HepG2 (cell line): Measurements from ENCODE around the gene PTPRE. TPM values are rescaled to one million over a fixed set of nuclear protein-coding genes. Genes with fewer than 3 reads are reported as not detected.
A peak's percentile ranks its signal among the peaks of the same experiment; 100 is the strongest.

Experiments used
- ARID2 ChIP-seq: sonication (generic); formaldehyde crosslinking; IDR thresholded peaks from 2 replicates; pipeline ENCODE4 v1.8.1; 2022; ENCODE audit warnings: mild to moderate bottlenecking, missing genetic modification reagents, borderline replicate concordance
- CEBPB ChIP-seq: IDR thresholded peaks from 2 replicates; pipeline ENCODE4 v1.6.1; 2011; ENCODE audit warnings: low read depth, low read length, improper control_type of control experiment, borderline replicate concordance
- CEBPG ChIP-seq: IDR thresholded peaks from 2 replicates; pipeline ENCODE4 v1.6.1; 2016
- GZF1 ChIP-seq: sonication (generic); formaldehyde crosslinking; IDR thresholded peaks from 2 replicates; pipeline ENCODE4 v1.5.1; 2020; ENCODE audit warnings: mild to moderate bottlenecking, missing genetic modification reagents
- MNT ChIP-seq: fragments of 450-650 bp; IDR thresholded peaks from 2 replicates; pipeline ENCODE4 v1.6.1; 2016
- NCOA1 ChIP-seq: sonication (generic); formaldehyde crosslinking; IDR thresholded peaks from 2 replicates; pipeline ENCODE4 v1.9.0; 2021; ENCODE audit warnings: missing genetic modification reagents
- NR2C2 ChIP-seq: sonication (generic); formaldehyde crosslinking; IDR thresholded peaks from 2 replicates; pipeline ENCODE4 v1.4.0; 2020; ENCODE audit warnings: missing genetic modification reagents, mild to moderate bottlenecking, moderate library complexity, borderline replicate concordance
- SRY ChIP-seq: sonication (generic); formaldehyde crosslinking; IDR thresholded peaks from 2 replicates; pipeline ENCODE4 v1.8.0; 2022; ENCODE audit warnings: mild to moderate bottlenecking, missing genetic modification reagents
- TFAP4 ChIP-seq: sonication (generic); IDR thresholded peaks from 2 replicates; pipeline ENCODE4 v1.6.1; 2016; ENCODE audit warnings: low read depth, borderline replicate concordance
- THAP8 ChIP-seq: sonication (generic); formaldehyde crosslinking; IDR thresholded peaks from 2 replicates; pipeline ENCODE4 v1.5.1; 2020; ENCODE audit warnings: missing genetic modification reagents, mild to moderate bottlenecking, borderline replicate concordance
- ZBTB4 ChIP-seq: sonication (generic); formaldehyde crosslinking; IDR thresholded peaks from 2 replicates; pipeline ENCODE4 v1.4.0; 2020; ENCODE audit warnings: missing genetic modification reagents, mild to moderate bottlenecking, borderline replicate concordance
- ZFP1 ChIP-seq: IDR thresholded peaks from 2 replicates; pipeline ENCODE4 v1.6.1; 2016
- ZNF180 ChIP-seq: sonication (generic); formaldehyde crosslinking; IDR thresholded peaks from 2 replicates; pipeline ENCODE4 v1.4.0; 2020; ENCODE audit warnings: low read depth, missing genetic modification reagents, borderline replicate concordance
- ZNF263 ChIP-seq: sonication (generic); formaldehyde crosslinking; IDR thresholded peaks from 2 replicates; pipeline ENCODE4 v1.4.0; 2020; ENCODE audit warnings: missing genetic modification reagents
- ZNF790 ChIP-seq: sonication (generic); formaldehyde crosslinking; IDR thresholded peaks from 2 replicates; pipeline ENCODE4 v1.8.0; 2022; ENCODE audit warnings: missing genetic modification reagents, mild to moderate bottlenecking, borderline replicate concordance
- ZNF850 ChIP-seq: sonication (generic); formaldehyde crosslinking; conservative IDR thresholded peaks from 2 replicates; pipeline ENCODE4 v1.9.0; 2021; ENCODE audit warnings: mild to moderate bottlenecking, missing genetic modification reagents
- ZUFSP ChIP-seq: sonication (generic); formaldehyde crosslinking; IDR thresholded peaks from 2 replicates; pipeline ENCODE4 v1.9.0; 2021; ENCODE audit warnings: missing genetic modification reagents, mild to moderate bottlenecking, borderline replicate concordance
- polyA plus RNA-seq, 8 experiments: library from polyadenylated mRNA; depleted of rRNA in 3 of 8; stranded (reverse) in 7 of 8; unstranded in 1 of 8; fragments of >200 nt; fragmentation: Illumina TruSeq in 4 of 8; extraction: Trizol in 4 of 8; gene quantifications; 2 replicates each; pipeline versions ENCODE4 v1.2.1 to v1.2.3, GENCODE V29; 2011 to 2016; ENCODE audit warnings: low read depth in 4 of 8, missing spikeins in 1 of 8, mixed read lengths in 1 of 8; ENCODE audit not compliant: insufficient read depth in 1 of 8
- total RNA-seq, 5 experiments: library from RNA; depleted of rRNA; stranded (reverse); fragments of >200 nt; fragmentation: Illumina TruSeq; extraction: Trizol; gene quantifications; 2 replicates each; pipeline ENCODE4 v1.2.3, GENCODE V29; 2016; ENCODE audit warnings: low read depth in 1 of 5

Gene PTPRE
- total and polyA plus RNA-seq, 2 of the 13 experiments (the other 11 are each of a cell fraction or from before 2014, with no cell fraction given), result 0.01 to 0.02 TPM

GRCh38 chr10:128047991-128048818, 141.3 kb downstream of the PTPRE start (continued):
- TF ChIP-seq ZNF263 (CRISPR knock-in tag) (no peak), MNT (no peak), ARID2 (CRISPR knock-in tag) (no peak), ZNF790 (CRISPR knock-in tag) (no peak), ZFP1 (CRISPR knock-in tag) (no peak), CEBPG (peak; percentile 56), ZUFSP (CRISPR knock-in tag) (no peak), ZNF850 (CRISPR knock-in tag) (no peak), GZF1 (CRISPR knock-in tag) (no peak), ZNF180 (CRISPR knock-in tag) (no peak), NCOA1 (CRISPR knock-in tag) (no peak), TFAP4 (peak; percentile 60; the same call in 1 of the 2 replicates), ZBTB4 (CRISPR knock-in tag) (no peak), CEBPB (peak; percentile 68; the same call in 1 of the 2 replicates), NR2C2 (CRISPR knock-in tag) (no peak), SRY (CRISPR knock-in tag) (no peak), THAP8 (no peak)
